Left colon (tissue), 2 donors: ENCODE measurements around the gene CWC25. TPM values are rescaled to one million over a fixed set of nuclear protein-coding genes. Genes with fewer than 3 reads are reported as not detected.

Source experiments
- ATAC-seq: fragments of 200-7000 bp; cut with Tn5 transposase; one replicate; pipeline ENCODE4 v1.9.1; 2020; ENCODE audit warnings: mild to moderate bottlenecking, moderate library complexity
- DNase-seq, 2 donors: peaks; one replicate each; pipeline ENCODE4 v3.0.0-alpha.2; 2020
- intact Hi-C, 2 donors: fragments of 100-400 bp; cut with DNase I in 1 of 2; cut with micrococcal nuclease in 1 of 2; formaldehyde crosslinking; loops; one replicate each; pipeline versions ENCODE4 v1.11.2 to v1.14.0; 2022; cut with DNase I, micrococcal nuclease
- microRNA-seq, 2 donors: library from miRNA; unstranded; fragments of <30 nt; microRNA quantifications; one replicate each; pipeline versions ENCODE4 v1.1.0 to v1.2.0, GENCODE V29; 2020
- total RNA-seq, 2 donors: library from RNA; stranded (reverse); fragmentation: NEBNext Ultra II Directional; extraction: Animal tissue kit (Norgen Biotek cat#: 25700); gene quantifications; one replicate each; pipeline ENCODE4 v1.2.1, GENCODE V29; 2021
- donor health status: DM: no; HTN: no; CAD: no.
- donor health status: DM: yes; HTN: yes; CAD: no.

The CWC25 gene
- total RNA-seq, 2 donors from 2014 or later: 19.0 to 21.0 TPM

DNA sequence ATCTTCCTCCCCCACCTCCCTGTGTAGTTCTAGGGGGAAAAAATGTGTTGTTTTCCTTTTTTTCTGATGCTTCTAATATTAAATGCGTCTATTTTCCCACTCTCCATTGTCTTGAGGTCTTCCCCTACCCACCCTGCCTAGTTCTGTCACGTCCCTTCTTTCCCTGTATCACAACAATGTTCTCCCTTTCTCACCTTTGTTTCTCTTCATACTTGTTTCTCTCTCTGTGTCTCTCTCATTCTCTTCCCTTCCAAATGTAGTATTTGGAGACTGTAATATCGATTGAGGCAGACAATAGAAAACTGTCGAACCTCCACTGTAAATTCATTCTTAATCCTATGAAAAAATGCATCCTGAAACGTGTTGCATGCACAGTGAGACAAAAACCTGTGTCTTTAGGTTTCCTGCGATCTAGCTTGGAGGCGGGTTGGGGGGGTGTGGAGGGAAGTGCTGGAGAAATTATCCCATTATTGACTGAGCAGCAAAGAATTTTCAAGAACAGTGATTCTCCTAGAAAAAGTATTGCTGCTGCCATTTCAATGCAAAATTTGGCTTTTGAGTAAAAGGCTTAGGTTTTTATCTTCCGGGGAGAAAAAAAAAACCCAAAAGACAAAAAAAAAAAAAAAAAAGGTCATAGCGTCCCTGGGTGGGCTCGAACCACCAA is 73.8 kb downstream of the CWC25 start:
- intact Hi-C loops: no loop called here
- no peak for ATAC-seq
- peak in 1 of 2 donors; percentile 32 for DNase-seq

Small RNA genes within 50 kb of the gene (microRNA-seq; reads per million reads assigned to microRNA genes)
- gene MIR4727: 0 reads per million in 2 donors

Other genes with a start within 250 kb of the CWC25 start
- gene SRCIN1, start 219.4 kb downstream of the CWC25 start, total RNA-seq: 1 to 10 TPM; 3.1 TPM
- under 1 TPM; 0.22 to 0.46 TPM for gene EPOP, start 150.4 kb downstream of the CWC25 start, total RNA-seq
- gene MLLT6, start 120.0 kb downstream of the CWC25 start, total RNA-seq: 10 to 100 TPM; 82.5 to 87.9 TPM
- 10 to 100 TPM; 91.6 to 99.8 TPM for gene CISD3, start 95.0 kb downstream of the CWC25 start, total RNA-seq
- 10 to 100 TPM; 41.1 to 53.7 TPM for gene PCGF2, start 77.0 kb downstream of the CWC25 start, total RNA-seq
- 100 to 1,000 TPM; 131 to 154 TPM for gene PSMB3, start 72.6 kb downstream of the CWC25 start, total RNA-seq
- 10 to 100 TPM; 14.1 to 18.5 TPM for gene PIP4K2B, start 25.8 kb downstream of the CWC25 start, total RNA-seq
- gene RPL23, start 28.4 kb upstream of the CWC25 start, total RNA-seq: 100 to 1,000 TPM; 836 to 861 TPM
- 100 to 1,000 TPM; 245 to 318 TPM for gene LASP1, start 44.7 kb upstream of the CWC25 start, total RNA-seq
- not detected for gene FBXO47, start 142.1 kb upstream of the CWC25 start, total RNA-seq